SH-SY5Y (cell line): ENCODE data around the gene RSPH9.

ENCODE experiments used
- GATA2 ChIP-seq: IDR thresholded peaks from 2 replicates; pipeline ENCODE4 v1.6.1; 2011; ENCODE audit warnings: mild to moderate bottlenecking, low read depth, low read length
- GATA3 ChIP-seq: IDR thresholded peaks from 2 replicates; pipeline ENCODE4 v1.6.1; 2011; ENCODE audit warnings: low read depth, mild to moderate bottlenecking, low read length, moderate library complexity

DNA sequence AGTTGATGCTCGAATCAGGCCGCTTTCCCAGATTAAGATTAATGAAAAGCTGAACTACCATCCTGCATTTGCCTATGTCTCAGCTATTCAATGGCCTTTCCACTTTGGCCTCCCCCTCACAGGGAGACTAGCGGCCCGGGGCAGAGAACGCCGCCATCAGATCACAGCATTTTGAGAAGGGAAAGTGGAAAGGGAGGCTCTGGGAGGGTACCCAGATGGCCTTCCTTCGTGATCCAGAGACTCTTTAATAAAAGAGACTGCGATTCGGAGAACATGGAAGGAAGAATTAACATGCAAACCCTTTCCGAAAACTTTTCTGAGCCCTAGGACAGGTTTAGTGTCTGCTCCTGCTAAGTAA is 42.2 kb downstream of the RSPH9 start:
- TF ChIP-seq GATA2 (no peak), GATA3 (no peak)
